Endothelial cell of umbilical vein (primary cell): Measurements from ENCODE around the gene CMTR1. TPM values are rescaled to one million over a fixed set of nuclear protein-coding genes. Genes with fewer than 3 reads are reported as not detected.

Source experiments
- BruUV-seq: library from RNA; stranded (reverse); fragments of 400-500 nt; replicated peaks from 2 replicates; lab custom pipeline; 2021; lab: Mats Ljungman, UMichigan
- CTCF ChIA-PET: fragments of 300-600, 350-600 bp; sonication (Branson Sonifier 250); formaldehyde crosslinking; loops from one replicate; lab custom pipeline; 2021; ENCODE audit warnings: antibody characterized with exemption, inconsistent platforms; lab: Charles Lee
- POLR2A ChIA-PET: fragments of 300-600, 350-600 bp; sonication (Branson Sonifier 250); formaldehyde crosslinking; loops from one replicate; lab custom pipeline; 2021; ENCODE audit warnings: antibody characterized with exemption, inconsistent platforms; lab: Charles Lee
- DNase-seq: peaks from one replicate; pipeline ENCODE4 v3.0.0-alpha.2; 2011; ENCODE audit warnings: low read depth, low spot score
- FAIRE-seq: peaks from 2 replicates; lab custom pipeline; 2011; peaks lifted over from hg19 to GRCh38; lab: Jason Lieb, UNC
- H2AFZ ChIP-seq: 2 replicates; pipeline ENCODE4 v1.6.0; 2012; ENCODE audit warnings: low read depth, low read length, control low read depth, inconsistent platforms
- H3K27ac ChIP-seq: 2 replicates; pipeline ENCODE4 v1.5.1; 2011; ENCODE audit warnings: low read depth, mild to moderate bottlenecking, control low read depth, low read length, moderate library complexity; ENCODE audit not compliant: insufficient read depth
- H3K27me3 ChIP-seq, 2 experiments: 2 replicates each; pipeline versions ENCODE4 v1.6.0 to v1.6.1; 2011; ENCODE audit warnings: low read length in 2 of 2, mixed read lengths in 1 of 2; ENCODE audit not compliant: control insufficient read depth in 2 of 2, insufficient read depth in 2 of 2
- H3K36me3 ChIP-seq, 2 experiments: 2 replicates in 1 of 2; 3 replicates in 1 of 2; pipeline ENCODE4 v1.5.1; 2011; ENCODE audit warnings: low read length in 2 of 2, mild to moderate bottlenecking in 1 of 2, moderate library complexity in 1 of 2; ENCODE audit not compliant: control insufficient read depth in 2 of 2, insufficient read depth in 2 of 2; ENCODE audit errors: extremely low read depth in 1 of 2
- H3K4me1 ChIP-seq: 3 replicates; pipeline ENCODE4 v1.5.1; 2011; ENCODE audit warnings: mild to moderate bottlenecking, low read length; ENCODE audit not compliant: control insufficient read depth, insufficient read depth; ENCODE audit errors: extremely low read depth
- H3K4me2 ChIP-seq: 2 replicates; pipeline ENCODE4 v1.6.1; 2011; ENCODE audit warnings: low read length, control low read depth, mixed read lengths; ENCODE audit not compliant: insufficient read depth
- H3K4me3 ChIP-seq, 3 experiments: fragments of 200-600 bp in 1 of 3; sonication (generic), shearing (Covaris generic) in 1 of 3; replicated peaks in 1 of 3; 2 replicates each; pipeline ENCODE4 v1.5.1; 2011 to 2016; ENCODE audit warnings: control low read depth in 3 of 3, low read length in 3 of 3, mild to moderate bottlenecking in 2 of 3, inconsistent platforms in 1 of 3, low read depth in 1 of 3, moderate library complexity in 1 of 3; ENCODE audit not compliant: insufficient read depth in 1 of 3
- H3K79me2 ChIP-seq: 2 replicates; pipeline ENCODE4 v1.6.0; 2012; ENCODE audit warnings: low read length, inconsistent platforms; ENCODE audit not compliant: control insufficient read depth, insufficient read depth
- H3K9ac ChIP-seq: replicated peaks from 2 replicates; pipeline ENCODE3; 2011; ENCODE audit warnings: low read length, control low read depth; ENCODE audit not compliant: insufficient read depth; ENCODE audit errors: extremely low read depth
- H3K9me1 ChIP-seq: replicated peaks from 3 replicates; pipeline ENCODE4 v1.6.0; 2011; ENCODE audit warnings: mild to moderate bottlenecking, low read length; ENCODE audit not compliant: control insufficient read depth, insufficient read depth; ENCODE audit errors: extremely low read depth
- H3K9me3 ChIP-seq: replicated peaks from 2 replicates; pipeline ENCODE4 v1.5.1; 2012; ENCODE audit warnings: low read length, inconsistent platforms; ENCODE audit not compliant: control insufficient read depth, insufficient read depth
- H4K20me1 ChIP-seq: replicated peaks from 2 replicates; pipeline ENCODE3; 2011; ENCODE audit warnings: mild to moderate bottlenecking, low read length; ENCODE audit not compliant: control insufficient read depth, insufficient read depth; ENCODE audit errors: extremely low read depth
- CTCF ChIP-seq, 2 donors: IDR thresholded peaks; 1 replicate in 1 of 2; 2 replicates in 1 of 2; pipeline ENCODE4 v1.5.1; 2011; ENCODE audit warnings: low read length in 2 of 2, mild to moderate bottlenecking in 2 of 2, moderate library complexity in 2 of 2, control low read depth in 1 of 2, inconsistent platforms in 1 of 2, low read depth in 1 of 2; ENCODE audit not compliant: insufficient read depth in 1 of 2; ENCODE audit errors: extremely low read depth in 1 of 2
- EZH2 ChIP-seq: IDR thresholded peaks from 2 replicates; pipeline ENCODE4 v1.6.1; 2012; ENCODE audit warnings: borderline replicate concordance, low read depth, mild to moderate bottlenecking, moderate library complexity, low read length, inconsistent platforms; ENCODE audit not compliant: severe bottlenecking
- FOS ChIP-seq: IDR thresholded peaks from 2 replicates; pipeline ENCODE4 v1.6.1; 2011; ENCODE audit warnings: mild to moderate bottlenecking, low read length, moderate library complexity, borderline replicate concordance; ENCODE audit not compliant: insufficient read depth
- GATA2 ChIP-seq: IDR thresholded peaks from 2 replicates; pipeline ENCODE4 v1.7.0; 2011; ENCODE audit warnings: low read depth, mild to moderate bottlenecking, moderate library complexity, mixed read lengths, low read length; ENCODE audit not compliant: insufficient read length, insufficient read depth
- MAX ChIP-seq: IDR thresholded peaks from 2 replicates; pipeline ENCODE4 v1.6.1; 2011; ENCODE audit not compliant: insufficient read depth, insufficient read length
- MYC ChIP-seq: IDR thresholded peaks from one replicate; pipeline ENCODE4 v1.6.1; 2011; ENCODE audit warnings: mild to moderate bottlenecking, low read depth, low read length
- POLR2A ChIP-seq: IDR thresholded peaks from 2 replicates; pipeline ENCODE4 v1.6.1; 2012; ENCODE audit warnings: low read depth, mild to moderate bottlenecking, control low read depth, low read length
- POLR2AphosphoS5 ChIP-seq: IDR thresholded peaks from 2 replicates; pipeline ENCODE4 v1.6.1; 2012; ENCODE audit warnings: low read depth, mild to moderate bottlenecking, control low read depth, low read length, moderate library complexity; ENCODE audit not compliant: insufficient read depth
- dilution Hi-C: fragments of 300-500 bp; cut with MboI; formaldehyde crosslinking; loops from one replicate; pipeline ENCODE4 v1.15.0; 2019; ENCODE audit warnings: low sequenced_read_pairs; ENCODE audit not compliant: extremely low pct_ligation_motif_present
- intact Hi-C: fragments of 100-400 bp; cut with micrococcal nuclease; formaldehyde crosslinking; loops from one replicate; pipeline ENCODE4 v1.10.0; 2022
- polyA plus RNA-seq, 4 experiments: library from polyadenylated mRNA; depleted of rRNA in 3 of 4; stranded (reverse) in 3 of 4; unstranded in 1 of 4; fragments of >200 nt; gene quantifications; 2 replicates each; pipeline versions ENCODE4 v1.2.1 to v1.2.3, GENCODE V29; 2011 to 2012; ENCODE audit warnings: missing spikeins in 1 of 4
- total RNA-seq: library from RNA; stranded (reverse); gene quantifications from 2 replicates; pipeline ENCODE4 v1.2.3, GENCODE V29; 2021

Gene CMTR1
- total and polyA plus RNA-seq, 2 donors (not counting 3 experiments of a cell fraction or from before 2014, with no cell fraction given): 19.5 to 38.0 TPM

- dilution Hi-C loops (no loop called here), intact Hi-C loops (no loop called here)
- H3K27me3 ChIP-seq: peaks cover 0 to 2% of the 10 kb centered on the region in 2 experiments
- no peak for DNase-seq
- peaks cover 12% of the 10 kb centered on the region for H3K4me1 ChIP-seq
- no peaks in the 10 kb centered on the region for H3K36me3 ChIP-seq
- H3K27ac ChIP-seq: no peak overlapping the region
- H3K4me2 ChIP-seq: no peak overlapping the region
- ChIA-PET CTCF (no interaction called here), POLR2A (no interaction called here)
- no peaks in the 10 kb centered on the region for H3K9me1 ChIP-seq
- no TSS peak for BruUV-seq
- H4K20me1 ChIP-seq: no peaks in the 10 kb centered on the region
- no peaks in the 10 kb centered on the region for H3K9me3 ChIP-seq
- H3K79me2 ChIP-seq: no peaks in the 10 kb centered on the region
- no peak for TF ChIP-seq MAX
- no peak for TF ChIP-seq FOS
- TF ChIP-seq GATA2: no peak
- no peak for TF ChIP-seq MYC
- TF ChIP-seq POLR2A: no peak
- TF ChIP-seq CTCF (IDR thresholded peaks at IDR 0.05; ENCODE audit: extremely low read depth in 1 of 2, insufficient read depth in 1 of 2, low read depth in 1 of 2, low read length in 2 of 2): no peak
- no peak for TF ChIP-seq POLR2AphosphoS5
- no peak for TF ChIP-seq EZH2
- no peak overlapping the region for H2AFZ ChIP-seq
- FAIRE-seq: no peak
- H3K9ac ChIP-seq: no peak overlapping the region
- no peak overlapping the region for H3K4me3 ChIP-seq
Observed at GRCh38 chr6:37519461-37519860, 86.4 kb downstream of the CMTR1 start.
